Spleen (tissue), 11 donors: ENCODE data around the gene GRIK2. TPM values are rescaled to one million over a fixed set of nuclear protein-coding genes. Genes with fewer than 3 reads are reported as not detected.

Experiments
- DNase-seq: peaks from one replicate; pipeline ENCODE4 v3.0.0-alpha.2; 2020
- H3K27ac ChIP-seq, 8 donors: fragments of 200-600 bp; sonication (generic) in 7 of 8; 1 replicate in 4 of 8; 2 replicates in 4 of 8; pipeline versions ENCODE4 v1.5.0 to v1.8.0; 2016 to 2021; ENCODE audit warnings: inconsistent platforms in 4 of 8, mild to moderate bottlenecking in 4 of 8, moderate library complexity in 1 of 8
- H3K27me3 ChIP-seq, 7 donors: fragments of 200-600 bp; sonication (generic) in 6 of 7; replicated peaks in 1 of 7; 1 replicate in 4 of 7; 2 replicates in 3 of 7; pipeline versions ENCODE4 v1.5.0 to v1.8.0; 2016 to 2021; ENCODE audit warnings: inconsistent platforms in 3 of 7, mild to moderate bottlenecking in 1 of 7
- H3K36me3 ChIP-seq, 6 donors: fragments of 200-600 bp; sonication (generic) in 5 of 6; 1 replicate in 4 of 6; 2 replicates in 2 of 6; pipeline versions ENCODE4 v1.5.0 to v1.8.0; 2016 to 2021; ENCODE audit warnings: inconsistent platforms in 2 of 6
- H3K4me1 ChIP-seq, 6 donors: fragments of 200-600 bp; sonication (generic) in 5 of 6; 1 replicate in 3 of 6; 2 replicates in 3 of 6; pipeline versions ENCODE4 v1.5.0 to v1.8.0; 2016 to 2021; ENCODE audit warnings: inconsistent platforms in 3 of 6
- H3K4me3 ChIP-seq, 8 donors: fragments of 200-600 bp; sonication (generic) in 7 of 8; 1 replicate in 4 of 8; 2 replicates in 4 of 8; pipeline versions ENCODE4 v1.5.0 to v1.8.0; 2016 to 2021; ENCODE audit warnings: inconsistent platforms in 4 of 8, mild to moderate bottlenecking in 4 of 8, moderate library complexity in 2 of 8
- H3K9me3 ChIP-seq, 8 donors: fragments of 200-600 bp; sonication (generic) in 7 of 8; 1 replicate in 4 of 8; 2 replicates in 4 of 8; pipeline versions ENCODE4 v1.5.0 to v1.8.0; 2016 to 2021; ENCODE audit warnings: inconsistent platforms in 4 of 8
- POLR2A ChIP-seq, 3 donors: fragments of 450-650 bp; IDR thresholded peaks; one replicate each; pipeline ENCODE4 v1.5.1; 2017; ENCODE audit warnings: antibody characterized with exemption in 3 of 3, mild to moderate bottlenecking in 1 of 3
- POLR2AphosphoS5 ChIP-seq, 3 donors: sonication (generic); formaldehyde crosslinking; IDR thresholded peaks; one replicate each; pipeline ENCODE4 v1.5.1; 2017; ENCODE audit warnings: antibody characterized with exemption in 3 of 3
- WGBS, 5 donors: extraction: QIAGEN DNeasy Blood & Tissue Kit in 3 of 5; methylation state at CpG; one replicate each; pipeline versions ENCODE4 v1.1.5 to v1.1.7; 2013 to 2018; 5-methylcytosine and 5-hydroxymethylcytosine counted together
- intact Hi-C: fragments of 100-400 bp; cut with DNase I; formaldehyde crosslinking; loops from one replicate; pipeline ENCODE4 v1.15.0; 2023; ENCODE audit warnings: low total_unique reads
- polyA plus RNA-seq, 3 donors: library from polyadenylated mRNA; stranded (reverse); fragments of 200-250 nt; gene quantifications; one replicate each; pipeline ENCODE4 v1.2.1, GENCODE V29; 2013
- total RNA-seq, 7 donors: library from RNA; depleted of rRNA in 3 of 7; stranded (reverse); fragments of >200 nt in 3 of 7; fragmentation: NEBNext Ultra II Directional in 4 of 7; extraction: Animal tissue kit (Norgen Biotek cat#: 25700) in 4 of 7; gene quantifications; one replicate each; pipeline versions ENCODE4 v1.1.0 to v1.2.1, GENCODE V29; 2016 to 2021
- TF ChIP-seq, protein P1 (sequence below), 11 experiments: fragments of 200-600 bp in 7 of 11; fragments of 450-650 bp in 4 of 11; sonication (generic) in 4 of 11; IDR thresholded peaks in 8 of 11; conservative IDR thresholded peaks in 3 of 11; 1 replicate in 7 of 11; 2 replicates in 4 of 11; pipeline versions ENCODE4 v1.4.0 to v1.8.0; 2016 to 2021; ENCODE audit warnings: antibody characterized with exemption in 11 of 11, inconsistent platforms in 4 of 11, mild to moderate bottlenecking in 1 of 11
- donor health status: healthy with polysubstance abuse.
- donor health status: DM: no; HTN: no; CAD: no; lungs with moderate emphysema.
- donor health status: DM: no; HTN: no; CAD: no.
- donor health status: Bipolar disorder and iron deficiency.
- donor health status: healthy.
- donor health status: DM: no; HTN: no; CAD: no.
- donor health status: DM: yes; HTN: yes; CAD: no.

Gene GRIK2
- total and polyA plus RNA-seq, 10 donors: 0.07 to 2.7 (median 0.89) TPM

DNA sequence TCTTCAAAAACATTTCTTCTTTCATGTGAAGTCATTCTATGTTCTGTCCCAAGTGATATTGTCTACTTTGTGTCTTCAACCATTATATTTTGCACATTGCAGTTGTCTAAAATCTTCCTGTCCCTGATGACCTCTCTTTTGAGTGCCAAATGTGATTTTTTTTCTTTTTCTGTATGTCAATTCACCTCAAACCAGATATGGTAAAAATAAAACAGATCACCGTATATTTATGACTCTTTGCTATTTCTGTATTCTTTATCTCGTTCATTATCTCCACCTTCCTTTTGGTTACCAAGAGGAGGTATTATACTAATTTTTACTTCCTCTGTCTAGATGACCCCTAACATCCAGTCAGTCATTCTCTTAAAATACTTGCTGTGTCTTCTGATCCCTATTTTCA lies 165.2 kb downstream of the GRIK2 start:
- no peaks in the 10 kb centered on the region for H3K9me3 ChIP-seq
- H3K27ac ChIP-seq: no peak overlapping the region
- H3K4me1 ChIP-seq: no peaks in the 10 kb centered on the region
- WGBS, 5 donors: 57 to 78% (median 60%) methylated on average over 2 of the region's 2 CpGs
- H3K36me3 ChIP-seq: no peaks in the 10 kb centered on the region
- TF ChIP-seq, protein P1, sequence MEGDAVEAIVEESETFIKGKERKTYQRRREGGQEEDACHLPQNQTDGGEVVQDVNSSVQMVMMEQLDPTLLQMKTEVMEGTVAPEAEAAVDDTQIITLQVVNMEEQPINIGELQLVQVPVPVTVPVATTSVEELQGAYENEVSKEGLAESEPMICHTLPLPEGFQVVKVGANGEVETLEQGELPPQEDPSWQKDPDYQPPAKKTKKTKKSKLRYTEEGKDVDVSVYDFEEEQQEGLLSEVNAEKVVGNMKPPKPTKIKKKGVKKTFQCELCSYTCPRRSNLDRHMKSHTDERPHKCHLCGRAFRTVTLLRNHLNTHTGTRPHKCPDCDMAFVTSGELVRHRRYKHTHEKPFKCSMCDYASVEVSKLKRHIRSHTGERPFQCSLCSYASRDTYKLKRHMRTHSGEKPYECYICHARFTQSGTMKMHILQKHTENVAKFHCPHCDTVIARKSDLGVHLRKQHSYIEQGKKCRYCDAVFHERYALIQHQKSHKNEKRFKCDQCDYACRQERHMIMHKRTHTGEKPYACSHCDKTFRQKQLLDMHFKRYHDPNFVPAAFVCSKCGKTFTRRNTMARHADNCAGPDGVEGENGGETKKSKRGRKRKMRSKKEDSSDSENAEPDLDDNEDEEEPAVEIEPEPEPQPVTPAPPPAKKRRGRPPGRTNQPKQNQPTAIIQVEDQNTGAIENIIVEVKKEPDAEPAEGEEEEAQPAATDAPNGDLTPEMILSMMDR (IDR thresholded peaks at IDR 0.05 in 8 of 11, conservative IDR thresholded peaks at IDR 0.05 in 3 of 11): no peak
- TF ChIP-seq POLR2A (IDR thresholded peaks at IDR 0.05): no peak
- TF ChIP-seq POLR2AphosphoS5 (IDR thresholded peaks at IDR 0.05): no peak
- DNase-seq: no peak
- H3K4me3 ChIP-seq: no peak overlapping the region
- H3K27me3 ChIP-seq: no peaks in the 10 kb centered on the region
- intact Hi-C loops: no loop called here

DNA sequence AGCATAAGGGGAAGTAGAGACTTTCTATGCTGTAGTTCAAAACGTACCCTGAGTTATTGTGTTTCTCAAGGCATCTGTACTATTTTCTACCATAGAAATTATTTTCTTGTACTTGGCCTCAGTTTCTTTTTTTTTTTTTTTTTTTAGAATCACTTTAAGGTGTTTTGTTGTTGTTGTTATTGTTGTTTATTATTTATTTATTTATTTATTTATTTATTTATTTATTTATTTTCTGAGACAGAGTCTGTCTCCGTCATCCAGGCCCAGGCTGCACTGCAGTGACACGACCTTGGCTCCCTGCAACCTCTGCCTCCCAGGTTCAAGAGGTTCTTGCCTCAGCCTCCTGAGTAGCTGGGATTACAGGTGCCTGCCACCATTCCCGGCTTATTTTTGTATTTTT lies 179.1 kb downstream of the GRIK2 start:
- no peaks in the 10 kb centered on the region for H3K4me1 ChIP-seq

DNA sequence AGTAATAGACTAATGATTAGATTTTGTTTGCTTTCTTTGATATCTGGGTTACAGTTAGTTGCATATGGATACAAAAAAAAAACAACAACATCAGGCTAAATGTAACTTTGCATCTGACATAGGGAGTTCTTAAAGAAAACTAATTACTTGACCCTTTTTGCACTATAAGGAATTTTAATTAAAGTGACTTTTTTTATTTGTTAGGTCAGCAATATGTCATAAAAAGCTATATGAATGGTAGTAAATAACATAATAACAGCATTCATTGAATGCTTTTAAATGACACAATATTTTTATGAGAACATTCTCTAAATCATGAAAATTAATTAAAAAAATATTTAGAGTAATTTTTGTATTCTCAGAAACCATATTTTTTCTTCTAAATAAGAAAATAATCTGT lies 183.6 kb downstream of the GRIK2 start:
- H3K9me3 ChIP-seq: no peaks in the 10 kb centered on the region
- no peak overlapping the region for H3K27ac ChIP-seq
- no peaks in the 10 kb centered on the region for H3K4me1 ChIP-seq
- H3K36me3 ChIP-seq: no peaks in the 10 kb centered on the region
- TF ChIP-seq POLR2A (IDR thresholded peaks at IDR 0.05): no peak
- TF ChIP-seq POLR2AphosphoS5 (IDR thresholded peaks at IDR 0.05): no peak
- TF ChIP-seq, protein P1 (IDR thresholded peaks at IDR 0.05 in 8 of 11, conservative IDR thresholded peaks at IDR 0.05 in 3 of 11): no peak
- H3K27me3 ChIP-seq: no peaks in the 10 kb centered on the region
- H3K4me3 ChIP-seq: no peak overlapping the region
- intact Hi-C loops: no loop called here
- DNase-seq: no peak

More for the DNA sequence above, 179.1 kb downstream of the GRIK2 start:
- TF ChIP-seq POLR2AphosphoS5 (IDR thresholded peaks at IDR 0.05) (no peak), POLR2A (IDR thresholded peaks at IDR 0.05) (no peak)
- TF ChIP-seq, protein P1 (IDR thresholded peaks at IDR 0.05 in 8 of 11, conservative IDR thresholded peaks at IDR 0.05 in 3 of 11): no peak
- intact Hi-C loops: no loop called here
- 70 to 76% (median 75%) methylated on average over 4 of the region's 4 CpGs for WGBS, 5 donors
- H3K27me3 ChIP-seq: no peaks in the 10 kb centered on the region
- DNase-seq: no peak
- no peaks in the 10 kb centered on the region for H3K36me3 ChIP-seq
- H3K9me3 ChIP-seq: no peaks in the 10 kb centered on the region
- H3K4me3 ChIP-seq: no peak overlapping the region
- no peak overlapping the region for H3K27ac ChIP-seq

DNA sequence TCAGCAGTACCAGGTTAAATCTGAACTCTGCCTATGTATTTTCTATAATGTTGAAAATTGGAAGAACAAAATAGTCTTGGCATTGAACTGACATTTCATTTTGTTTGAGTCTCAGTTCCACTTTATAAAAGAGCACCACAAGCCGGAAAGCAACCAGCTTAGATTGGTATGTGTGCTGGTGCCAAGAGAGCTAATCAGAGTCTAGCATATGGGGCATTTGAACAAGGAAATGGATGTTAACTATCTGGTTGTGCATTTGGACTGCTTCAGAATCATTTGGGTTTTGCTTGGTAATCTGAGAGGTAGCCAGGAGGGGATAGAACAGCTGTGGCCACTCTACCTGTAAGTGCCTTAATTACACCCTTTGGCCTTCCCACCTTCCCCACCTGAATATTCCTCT lies 184.8 kb downstream of the GRIK2 start:
- no peak for TF ChIP-seq POLR2AphosphoS5 (IDR thresholded peaks at IDR 0.05)
- TF ChIP-seq, protein P1 (IDR thresholded peaks at IDR 0.05 in 8 of 11, conservative IDR thresholded peaks at IDR 0.05 in 3 of 11): no peak
- TF ChIP-seq POLR2A (IDR thresholded peaks at IDR 0.05): no peak
- Histone ChIP-seq H3K4me1 (no peaks in the 10 kb centered on the region), H3K4me3 (no peak overlapping the region), H3K27ac (no peak overlapping the region), H3K36me3 (no peaks in the 10 kb centered on the region), H3K27me3 (no peaks in the 10 kb centered on the region), H3K9me3 (no peaks in the 10 kb centered on the region)
- WGBS, 5 donors: 75 to 95% (median 82%) methylated on average over 1 of the region's 1 CpG
- intact Hi-C loops: no loop called here
- DNase-seq: no peak
